Mononuclear cell (primary cell): Measurements from ENCODE around the gene PITHD1. TPM values are rescaled to one million over a fixed set of nuclear protein-coding genes. Genes with fewer than 3 reads are reported as not detected.
"Not testable (repeated sequence)": the region's sequence is repeated elsewhere in the genome, so short reads cannot be mapped to it uniquely, and the experiment has no call there.

Experiments
- H3K27me3 ChIP-seq: 2 replicates; pipeline ENCODE4 v1.6.0; 2011; ENCODE audit warnings: low read length, control low read depth; ENCODE audit not compliant: insufficient read depth
- H3K4me1 ChIP-seq: 2 replicates; pipeline ENCODE4 v1.5.1; 2011; ENCODE audit warnings: mild to moderate bottlenecking, low read length, control low read depth; ENCODE audit not compliant: insufficient read depth
- H3K4me3 ChIP-seq: 2 replicates; pipeline ENCODE4 v1.5.1; 2011; ENCODE audit warnings: mild to moderate bottlenecking, low read length, moderate library complexity
- H3K9me3 ChIP-seq: 2 replicates; pipeline ENCODE4 v1.5.1; 2011; ENCODE audit warnings: low read depth, mild to moderate bottlenecking, control low read depth, low read length
- total RNA-seq: library from RNA; depleted of rRNA; stranded (reverse); fragments of >200 nt; gene quantifications from one replicate; pipeline ENCODE4 v1.2.3, GENCODE V29; 2012

The PITHD1 gene
- total RNA-seq, 1 donor: 63.8 TPM

DNA sequence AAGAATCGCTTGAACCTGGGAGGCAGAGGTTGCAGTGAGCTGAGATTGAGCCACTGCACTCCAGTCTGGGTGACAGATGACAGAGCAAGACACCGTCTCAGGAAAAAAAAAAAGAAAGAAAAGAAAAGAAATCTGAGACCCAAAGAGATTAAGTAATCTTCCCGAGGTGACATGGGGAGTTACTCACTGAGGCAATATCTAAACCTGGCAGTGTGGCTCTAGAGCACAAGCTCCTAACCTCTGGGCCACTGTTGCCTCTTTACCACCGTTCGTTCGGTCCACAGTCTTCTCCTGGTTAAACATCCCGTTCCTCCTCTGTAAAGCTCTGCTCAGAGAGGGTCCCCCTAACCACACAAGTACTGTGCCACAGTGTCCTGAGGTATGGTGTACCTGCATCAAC is 45.5 kb downstream of the PITHD1 start:
- Histone ChIP-seq H3K9me3 (no peaks in the 10 kb centered on the region), H3K4me3 (no peak overlapping the region), H3K27me3 (no peaks in the 10 kb centered on the region), H3K4me1 (peaks cover 17% of the 10 kb centered on the region)

GRCh38 chr1:23824711-23825075 is 46.5 kb downstream of the PITHD1 start:
- H3K4me3 ChIP-seq: peak overlapping the region; percentile 100
- H3K4me1 ChIP-seq: peaks cover 17% of the 10 kb centered on the region
- no peaks in the 10 kb centered on the region for H3K9me3 ChIP-seq
- H3K27me3 ChIP-seq: no peaks in the 10 kb centered on the region

- no peaks in the 10 kb centered on the region for H3K9me3 ChIP-seq
- H3K27me3 ChIP-seq: no peaks in the 10 kb centered on the region
- peak within 1 kb of the TSS; percentile 100 for H3K4me3 ChIP-seq
- peaks cover 17% of the 10 kb centered on the region for H3K4me1 ChIP-seq
Measured at GRCh38 chr1:23825076-23825761, 47.0 kb downstream of the PITHD1 start, which contains the start of gene HMGCL. Gene HMGCL (minus strand): TSS chr1:23825429. CDS start chr1:23825415, 14 bp downstream.

- Histone ChIP-seq H3K4me3 (peak overlapping the region; percentile 100), H3K27me3 (no peaks in the 10 kb centered on the region), H3K4me1 (peaks cover 17% of the 10 kb centered on the region), H3K9me3 (no peaks in the 10 kb centered on the region)
Measured at GRCh38 chr1:23825762-23826522, 47.7 kb downstream of the PITHD1 start.

- not testable (repeated sequence) for H3K27me3 ChIP-seq, H3K9me3 ChIP-seq, H3K4me3 ChIP-seq
- peaks cover 17% of the 10 kb centered on the region for H3K4me1 ChIP-seq
Measured at GRCh38 chr1:23826590-23826989, 48.4 kb downstream of the PITHD1 start.

DNA sequence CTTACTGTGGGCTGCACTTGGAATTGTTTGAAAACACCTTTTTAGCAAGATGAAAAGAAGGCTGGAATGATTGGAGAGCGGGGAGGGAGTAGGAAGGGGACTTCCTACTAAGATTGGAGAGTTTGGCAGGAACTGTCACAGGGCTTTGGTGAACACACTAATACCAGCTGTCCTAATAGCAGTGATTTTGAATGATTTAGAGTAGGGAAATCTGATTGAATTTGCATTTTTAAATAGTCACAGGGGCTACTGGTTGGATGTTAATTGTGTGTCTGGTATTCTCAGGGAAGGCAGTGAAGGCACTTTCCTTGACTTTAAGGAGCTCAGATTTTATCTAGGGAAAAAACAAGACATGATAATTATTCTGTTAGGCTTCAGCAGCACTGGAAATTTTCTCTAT is 49.5 kb downstream of the PITHD1 start:
- no peaks in the 10 kb centered on the region for H3K27me3 ChIP-seq
- H3K4me3 ChIP-seq: no peak overlapping the region
- peaks cover 17% of the 10 kb centered on the region for H3K4me1 ChIP-seq
- no peaks in the 10 kb centered on the region for H3K9me3 ChIP-seq

- H3K4me3 ChIP-seq, H3K4me1 ChIP-seq, H3K27me3 ChIP-seq, H3K9me3 ChIP-seq: not testable (repeated sequence)
Measured at GRCh38 chr1:23834156-23834555, 55.9 kb downstream of the PITHD1 start.

GRCh38 chr1:23836037-23836436 is 57.8 kb downstream of the PITHD1 start:
- peaks cover 8% of the 10 kb centered on the region for H3K4me1 ChIP-seq
- no peak overlapping the region for H3K4me3 ChIP-seq
- H3K9me3 ChIP-seq: no peaks in the 10 kb centered on the region
- no peaks in the 10 kb centered on the region for H3K27me3 ChIP-seq

Other genes with a start within 250 kb of the PITHD1 start
- 2.7 TPM for gene E2F2, start 247.2 kb upstream of the PITHD1 start, total RNA-seq
- gene ID3, start 218.9 kb upstream of the PITHD1 start, total RNA-seq: 47.3 TPM
- gene RPL11, start 86.6 kb upstream of the PITHD1 start, total RNA-seq: 2,123 TPM
- 42.1 TPM for gene ELOA, start 34.9 kb upstream of the PITHD1 start, total RNA-seq
- gene LYPLA2, start 12.7 kb downstream of the PITHD1 start, total RNA-seq: 14.7 TPM
- 4.4 TPM for gene GALE, start 22.3 kb downstream of the PITHD1 start, total RNA-seq
- gene HMGCL, start 47.0 kb downstream of the PITHD1 start, total RNA-seq: 7.3 TPM
- gene FUCA1, start 89.9 kb downstream of the PITHD1 start, total RNA-seq: 8.8 TPM
- gene CNR2, start 134.9 kb downstream of the PITHD1 start, total RNA-seq: 3.3 TPM
- 243 TPM for gene PNRC2, start 181.4 kb downstream of the PITHD1 start, total RNA-seq
- gene SRSF10, start 201.9 kb downstream of the PITHD1 start, total RNA-seq: 316 TPM